ENCODE results near the gene GPR78.

GRCh38 chr4:8590546-8590880 is 10.3 kb downstream of the GPR78 start:
- no peak for TF ChIP-seq CTCF (IDR thresholded peaks at IDR 0.05)
- no peak for TF ChIP-seq POLR2A (IDR thresholded peaks at IDR 0.05)
- no peak for TF ChIP-seq POLR2AphosphoS5 (IDR thresholded peaks at IDR 0.05)

Measured in upper lobe of left lung (tissue), 4 donors.